ENCODE results near the gene PTPRK. TPM values are rescaled to one million over a fixed set of nuclear protein-coding genes. Genes with fewer than 3 reads are reported as not detected.

The PTPRK gene
- total RNA-seq (2014; rRNA removed; shearing (Covaris generic)): not detected in 2 replicates
- total RNA-seq (2022): 0.48 TPM in 1 of 2 replicates, not detected in the other
- Bru-seq, nascent RNA: percentile 8 among the genes with signal in this experiment
- BruChase-seq, experiment 1, labeled RNA remaining after a 6-hour chase: percentile 6 among the genes with signal in this experiment
- percentile 9 among the genes with signal in this experiment for BruChase-seq, experiment 2, labeled RNA remaining after a 2-hour chase
- long read RNA-seq: 0 reads

DNA sequence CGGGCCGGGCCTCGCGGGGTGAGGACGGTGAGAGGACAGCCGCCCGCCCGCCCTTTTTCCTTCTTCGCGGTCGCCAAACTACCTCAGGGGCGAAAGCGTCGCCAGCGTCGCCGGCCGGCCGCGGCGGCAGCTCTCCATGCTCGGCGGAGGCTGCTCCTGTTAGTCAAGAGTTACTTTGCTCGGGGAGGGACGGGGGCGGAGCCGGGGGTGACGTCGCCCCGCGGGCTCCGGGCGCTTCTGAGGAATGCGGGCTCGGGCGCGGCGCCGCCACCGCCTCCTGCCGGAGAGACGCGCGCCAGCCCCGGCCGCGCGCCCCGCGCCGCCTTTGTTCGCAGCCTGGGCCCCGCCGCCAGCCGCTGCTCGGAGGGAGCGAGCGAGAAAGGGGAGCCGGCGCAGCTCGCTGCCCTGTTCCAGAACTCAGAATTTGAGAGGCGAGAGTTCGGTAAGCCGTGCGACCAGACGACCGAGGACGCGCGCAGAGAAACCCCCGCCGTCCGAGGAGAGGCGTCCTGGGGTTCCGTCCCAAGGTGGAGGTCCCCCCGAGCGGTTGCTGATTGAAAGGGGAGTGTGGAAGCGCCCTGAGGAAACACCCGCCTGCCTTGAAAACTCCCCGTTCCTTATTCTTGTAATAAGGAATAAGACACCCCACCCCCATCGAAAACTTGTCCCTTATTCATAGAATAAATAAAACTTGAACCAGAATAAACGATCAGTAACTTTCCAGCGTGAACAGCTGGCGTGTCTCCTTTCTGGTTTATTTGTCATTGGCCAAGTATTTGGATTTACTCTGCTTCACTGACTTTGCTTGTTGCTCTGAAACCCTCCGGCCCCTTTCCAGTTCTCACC lies at the start of gene PTPRK:
TSS of gene PTPRK (minus strand) at position 164 of the 846 bp plus-strand sequence. CDS start 241 bp downstream, outside the sequence.
- Histone ChIP-seq H3K4me3 (ENCODE audit: low read depth, low read length, poor library complexity, severe bottlenecking) (no peak within 1 kb of the TSS), H4K20me1 (ENCODE audit: insufficient read depth, low read length) (no peaks in the 10 kb centered on the region), H3K9me2 (ENCODE audit: insufficient read depth, low read length) (no peaks in the 10 kb centered on the region), H3K27ac (ENCODE audit: low read depth, low read length, poor library complexity, severe bottlenecking) (no peak within 1 kb of the TSS), H3K79me2 (ENCODE audit: insufficient read depth, low read depth, low read length) (no peaks in the 10 kb centered on the region), H3K4me2 (ENCODE audit: low read length) (no peak within 1 kb of the TSS), H2AFZ (ENCODE audit: low read length) (no peak within 1 kb of the TSS), H3K4me1 (ENCODE audit: insufficient read depth, low read length, poor library complexity, severe bottlenecking) (no peaks in the 10 kb centered on the region), H3K36me3 (ENCODE audit: insufficient read depth, low read length) (no peaks in the 10 kb centered on the region), H3K9me3 (ENCODE audit: low read length) (no peaks in the 10 kb centered on the region)
- DNase-seq (ENCODE audit: low spot score): no peak
- TF ChIP-seq EZH2phosphoT487 (IDR thresholded peaks at IDR 0.05; ENCODE audit: borderline replicate concordance, low read depth, low read length): no peak
- ChIA-PET POLR2A (no interaction called here), CTCF (ENCODE audit: unreplicated experiment) (no interaction called here)
- intact Hi-C loops (cut with micrococcal nuclease; ENCODE audit: unreplicated experiment): no loop called here
- BruUV-seq (replicated peaks): no TSS peak

DNA sequence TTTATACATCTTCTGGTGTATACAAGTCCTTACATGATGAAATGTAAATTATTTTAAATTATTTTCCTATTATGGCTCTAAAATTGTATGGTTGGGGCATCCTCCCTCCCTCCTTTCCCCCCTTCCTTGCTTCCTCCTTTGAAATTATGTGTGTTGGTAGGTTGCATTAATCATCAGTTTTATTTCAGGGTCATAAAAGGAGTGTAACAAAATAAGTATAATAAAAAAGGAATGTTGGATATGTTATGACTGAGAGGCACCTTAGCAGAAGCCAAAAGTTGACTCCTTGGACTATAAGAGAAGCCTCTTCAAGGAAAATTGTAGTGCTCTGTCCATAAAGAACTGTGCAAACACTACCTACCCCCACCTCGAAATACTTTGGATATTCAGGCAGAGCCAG lies 46.6 kb upstream of the PTPRK start:
- H3K36me3 ChIP-seq (ENCODE audit: insufficient read depth, low read length): no peaks in the 10 kb centered on the region
- CTCF ChIA-PET (ENCODE audit: unreplicated experiment): no interaction called here
- POLR2A ChIA-PET: interaction anchor here (0.9 kb wide), 1 partner anchor 52 kb away, joined by 3 read pairs; no protein-coding TSS in a partner anchor
- DNase-seq (ENCODE audit: low spot score): no peak
- no peaks in the 10 kb centered on the region for H4K20me1 ChIP-seq (ENCODE audit: insufficient read depth, low read length)
- H3K4me3 ChIP-seq (ENCODE audit: low read depth, low read length, poor library complexity, severe bottlenecking): no peak overlapping the region
- intact Hi-C loops (cut with micrococcal nuclease; ENCODE audit: unreplicated experiment): no loop called here
- H3K27ac ChIP-seq (ENCODE audit: low read depth, low read length, poor library complexity, severe bottlenecking): no peak overlapping the region
- no peaks in the 10 kb centered on the region for H3K79me2 ChIP-seq (ENCODE audit: insufficient read depth, low read depth, low read length)
- no peaks in the 10 kb centered on the region for H3K4me1 ChIP-seq (ENCODE audit: insufficient read depth, low read length, poor library complexity, severe bottlenecking)
- no TSS peak for BruUV-seq (replicated peaks)
- no peaks in the 10 kb centered on the region for H3K9me3 ChIP-seq (ENCODE audit: low read length)
- H3K4me2 ChIP-seq (ENCODE audit: low read length): no peak overlapping the region
- H3K9me2 ChIP-seq (ENCODE audit: insufficient read depth, low read length): no peaks in the 10 kb centered on the region
- H2AFZ ChIP-seq (ENCODE audit: low read length): no peak overlapping the region
- TF ChIP-seq, protein P1, sequence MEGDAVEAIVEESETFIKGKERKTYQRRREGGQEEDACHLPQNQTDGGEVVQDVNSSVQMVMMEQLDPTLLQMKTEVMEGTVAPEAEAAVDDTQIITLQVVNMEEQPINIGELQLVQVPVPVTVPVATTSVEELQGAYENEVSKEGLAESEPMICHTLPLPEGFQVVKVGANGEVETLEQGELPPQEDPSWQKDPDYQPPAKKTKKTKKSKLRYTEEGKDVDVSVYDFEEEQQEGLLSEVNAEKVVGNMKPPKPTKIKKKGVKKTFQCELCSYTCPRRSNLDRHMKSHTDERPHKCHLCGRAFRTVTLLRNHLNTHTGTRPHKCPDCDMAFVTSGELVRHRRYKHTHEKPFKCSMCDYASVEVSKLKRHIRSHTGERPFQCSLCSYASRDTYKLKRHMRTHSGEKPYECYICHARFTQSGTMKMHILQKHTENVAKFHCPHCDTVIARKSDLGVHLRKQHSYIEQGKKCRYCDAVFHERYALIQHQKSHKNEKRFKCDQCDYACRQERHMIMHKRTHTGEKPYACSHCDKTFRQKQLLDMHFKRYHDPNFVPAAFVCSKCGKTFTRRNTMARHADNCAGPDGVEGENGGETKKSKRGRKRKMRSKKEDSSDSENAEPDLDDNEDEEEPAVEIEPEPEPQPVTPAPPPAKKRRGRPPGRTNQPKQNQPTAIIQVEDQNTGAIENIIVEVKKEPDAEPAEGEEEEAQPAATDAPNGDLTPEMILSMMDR (conservative IDR thresholded peaks at IDR 0.05; ENCODE audit: low read length): no peak

DNA sequence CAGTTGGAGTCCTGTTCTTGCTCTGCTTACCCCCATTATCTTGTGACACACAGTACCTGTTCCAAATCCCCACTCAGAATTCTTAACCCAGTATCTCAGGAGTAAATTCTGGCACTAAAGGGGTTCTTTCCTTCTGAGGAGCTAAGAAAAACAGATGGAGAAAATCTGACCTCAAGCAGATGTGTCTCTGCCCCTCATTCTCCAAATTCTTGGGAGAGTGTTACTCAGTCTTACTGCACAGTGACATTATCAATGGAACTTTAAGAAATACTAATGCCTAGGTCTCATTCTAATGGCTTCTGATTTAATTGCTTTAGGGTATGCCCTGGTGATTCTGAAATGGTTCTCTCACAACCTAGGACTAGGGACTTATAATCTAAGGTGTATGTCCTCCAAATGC lies 40.6 kb upstream of the PTPRK start:
- no peak overlapping the region for H3K4me3 ChIP-seq (ENCODE audit: low read depth, low read length, poor library complexity, severe bottlenecking)
- no peak for TF ChIP-seq EZH2phosphoT487 (IDR thresholded peaks at IDR 0.05; ENCODE audit: borderline replicate concordance, low read depth, low read length)
- TF ChIP-seq, protein P1 (conservative IDR thresholded peaks at IDR 0.05; ENCODE audit: low read length): no peak
- ChIA-PET CTCF (ENCODE audit: unreplicated experiment) (no interaction called here), POLR2A (interaction anchor here (1.2 kb wide), 1 partner anchor 1479 kb away, joined by 3 read pairs; no protein-coding TSS in a partner anchor)
- no peak overlapping the region for H2AFZ ChIP-seq (ENCODE audit: low read length)
- intact Hi-C loops (cut with micrococcal nuclease; ENCODE audit: unreplicated experiment): no loop called here
- no peaks in the 10 kb centered on the region for H3K9me2 ChIP-seq (ENCODE audit: insufficient read depth, low read length)
- H3K4me1 ChIP-seq (ENCODE audit: insufficient read depth, low read length, poor library complexity, severe bottlenecking): no peaks in the 10 kb centered on the region
- no peaks in the 10 kb centered on the region for H3K36me3 ChIP-seq (ENCODE audit: insufficient read depth, low read length)
- BruUV-seq (replicated peaks): no TSS peak
- H3K9me3 ChIP-seq (ENCODE audit: low read length): no peaks in the 10 kb centered on the region
- H3K4me2 ChIP-seq (ENCODE audit: low read length): no peak overlapping the region
- DNase-seq (ENCODE audit: low spot score): no peak
- no peaks in the 10 kb centered on the region for H3K79me2 ChIP-seq (ENCODE audit: insufficient read depth, low read depth, low read length)
- H3K27ac ChIP-seq (ENCODE audit: low read depth, low read length, poor library complexity, severe bottlenecking): no peak overlapping the region
- no peaks in the 10 kb centered on the region for H4K20me1 ChIP-seq (ENCODE audit: insufficient read depth, low read length)
